ENCODE results near the gene BRCA1. TPM values are rescaled to one million over a fixed set of nuclear protein-coding genes. Genes with fewer than 3 reads are reported as not detected.
A peak's percentile ranks its signal among the peaks of the same experiment; 100 is the strongest.

Gene BRCA1
- total RNA-seq, 1 donor from 2014 or later, result 29.5 TPM

GRCh38 chr17:43092901-43093300 is 32.3 kb downstream of the BRCA1 start:
- DNase-seq (ENCODE audit: low read depth), result no peak
- H3K4me3 ChIP-seq (ENCODE audit: low read depth, low read length), result no peak overlapping the region
- TF ChIP-seq CTCF (conservative IDR thresholded peaks at IDR 0.05; ENCODE audit: low read depth, low read length), result no peak

DNA sequence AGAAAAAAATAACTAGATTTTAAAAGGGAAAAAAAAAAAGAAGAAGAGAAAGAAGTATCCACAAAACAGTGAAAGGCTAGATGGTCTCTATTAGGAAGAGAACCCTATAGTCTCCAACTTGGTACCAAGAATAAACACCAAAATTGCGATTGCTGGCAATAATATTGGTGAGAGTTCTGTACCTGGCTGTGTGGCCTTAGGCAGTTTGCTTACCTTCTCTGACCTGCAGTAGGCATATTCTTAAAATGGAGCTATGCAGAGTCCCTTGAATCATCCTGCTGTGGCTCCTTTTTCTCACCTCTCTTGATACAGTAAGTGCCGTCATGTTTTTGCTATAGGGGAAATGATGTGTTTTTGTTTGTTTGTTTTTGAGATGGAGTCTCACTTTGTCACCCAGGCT is 35.1 kb downstream of the BRCA1 start:
- H3K4me3 ChIP-seq (ENCODE audit: low read depth, low read length), result no peak overlapping the region
- DNase-seq (ENCODE audit: low read depth), result no peak
- TF ChIP-seq CTCF (conservative IDR thresholded peaks at IDR 0.05; ENCODE audit: low read depth, low read length), result no peak

- peak; percentile 37 for TF ChIP-seq CTCF (conservative IDR thresholded peaks at IDR 0.05; ENCODE audit: low read depth, low read length)
- H3K4me3 ChIP-seq (ENCODE audit: low read depth, low read length), result no peak overlapping the region
- no peak for DNase-seq (ENCODE audit: low read depth)
Observed at GRCh38 chr17:43085474-43085873, 39.7 kb downstream of the BRCA1 start.

- no peak for TF ChIP-seq CTCF (conservative IDR thresholded peaks at IDR 0.05; ENCODE audit: low read depth, low read length)
- no peak for DNase-seq (ENCODE audit: low read depth)
- H3K4me3 ChIP-seq (ENCODE audit: low read depth, low read length), result no peak overlapping the region
Observed at GRCh38 chr17:43079641-43080302, 45.4 kb downstream of the BRCA1 start.

GRCh38 chr17:43074869-43075268 is 50.3 kb downstream of the BRCA1 start:
- no peak for TF ChIP-seq CTCF (conservative IDR thresholded peaks at IDR 0.05; ENCODE audit: low read depth, low read length)
- H3K4me3 ChIP-seq (ENCODE audit: low read depth, low read length), result no peak overlapping the region
- DNase-seq (ENCODE audit: low read depth), result no peak

DNA sequence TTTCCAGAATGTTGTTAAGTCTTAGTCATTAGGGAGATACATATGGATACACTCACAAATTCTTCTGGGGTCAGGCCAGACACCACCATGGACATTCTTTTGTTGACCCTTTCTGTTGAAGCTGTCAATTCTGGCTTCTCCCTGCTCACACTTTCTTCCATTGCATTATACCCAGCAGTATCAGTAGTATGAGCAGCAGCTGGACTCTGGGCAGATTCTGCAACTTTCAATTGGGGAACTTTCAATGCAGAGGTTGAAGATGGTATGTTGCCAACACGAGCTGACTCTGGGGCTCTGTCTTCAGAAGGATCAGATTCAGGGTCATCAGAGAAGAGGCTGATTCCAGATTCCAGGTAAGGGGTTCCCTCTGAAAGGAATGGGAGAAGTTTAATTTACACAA is 54.3 kb downstream of the BRCA1 start:
- DNase-seq (ENCODE audit: low read depth), result no peak
- no peak overlapping the region for H3K4me3 ChIP-seq (ENCODE audit: low read depth, low read length)
- TF ChIP-seq CTCF (conservative IDR thresholded peaks at IDR 0.05; ENCODE audit: low read depth, low read length), result no peak

GRCh38 chr17:43070257-43070656 is 54.9 kb downstream of the BRCA1 start:
- no peak for TF ChIP-seq CTCF (conservative IDR thresholded peaks at IDR 0.05; ENCODE audit: low read depth, low read length)
- no peak overlapping the region for H3K4me3 ChIP-seq (ENCODE audit: low read depth, low read length)
- no peak for DNase-seq (ENCODE audit: low read depth)
